ENCODE data around the gene SOST.

DNA sequence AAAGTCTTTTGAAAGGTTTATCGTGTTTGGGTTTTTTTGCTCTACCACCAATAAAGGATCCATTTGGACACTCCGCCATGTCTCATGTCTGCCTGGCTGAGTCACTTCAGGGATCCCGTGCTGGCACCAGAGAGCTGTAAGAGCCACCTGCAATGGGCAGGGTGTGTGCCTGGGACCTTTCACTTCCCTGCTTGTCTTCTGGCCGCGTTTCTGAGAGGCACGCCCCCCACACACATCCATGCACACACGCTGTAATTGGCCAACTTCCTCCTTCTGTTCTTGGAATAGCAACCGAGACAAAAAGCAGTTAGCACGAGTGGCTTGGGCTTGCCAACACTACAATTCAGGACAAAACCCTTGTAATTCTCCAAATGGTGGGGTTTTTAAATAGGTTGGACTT, 9.8 kb upstream of the SOST start:
- TF ChIP-seq, protein P1, sequence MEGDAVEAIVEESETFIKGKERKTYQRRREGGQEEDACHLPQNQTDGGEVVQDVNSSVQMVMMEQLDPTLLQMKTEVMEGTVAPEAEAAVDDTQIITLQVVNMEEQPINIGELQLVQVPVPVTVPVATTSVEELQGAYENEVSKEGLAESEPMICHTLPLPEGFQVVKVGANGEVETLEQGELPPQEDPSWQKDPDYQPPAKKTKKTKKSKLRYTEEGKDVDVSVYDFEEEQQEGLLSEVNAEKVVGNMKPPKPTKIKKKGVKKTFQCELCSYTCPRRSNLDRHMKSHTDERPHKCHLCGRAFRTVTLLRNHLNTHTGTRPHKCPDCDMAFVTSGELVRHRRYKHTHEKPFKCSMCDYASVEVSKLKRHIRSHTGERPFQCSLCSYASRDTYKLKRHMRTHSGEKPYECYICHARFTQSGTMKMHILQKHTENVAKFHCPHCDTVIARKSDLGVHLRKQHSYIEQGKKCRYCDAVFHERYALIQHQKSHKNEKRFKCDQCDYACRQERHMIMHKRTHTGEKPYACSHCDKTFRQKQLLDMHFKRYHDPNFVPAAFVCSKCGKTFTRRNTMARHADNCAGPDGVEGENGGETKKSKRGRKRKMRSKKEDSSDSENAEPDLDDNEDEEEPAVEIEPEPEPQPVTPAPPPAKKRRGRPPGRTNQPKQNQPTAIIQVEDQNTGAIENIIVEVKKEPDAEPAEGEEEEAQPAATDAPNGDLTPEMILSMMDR (IDR thresholded peaks at IDR 0.05; ENCODE audit: insufficient read depth, low read depth, low read length) = no peak
- no peak for TF ChIP-seq EZH2 (IDR thresholded peaks at IDR 0.05; ENCODE audit: insufficient read depth, low read length)
